HepG2 (cell line): ENCODE data around the gene ANKEF1. TPM values are rescaled to one million over a fixed set of nuclear protein-coding genes. Genes with fewer than 3 reads are reported as not detected.

Experiments
- ATAC-seq: fragments of 200-7000 bp; cut with Tn5 transposase; 3 replicates; pipeline ENCODE4 v1.9.1; 2020; ENCODE audit warnings: mild to moderate bottlenecking, moderate library complexity
- BruUV-seq: library from RNA; stranded (reverse); fragments of 400-500 nt; replicated peaks from 2 replicates; lab custom pipeline; 2021; lab: Mats Ljungman, UMichigan
- CTCF ChIA-PET: fragments of 300-600 bp; formaldehyde crosslinking; extraction: SDS; loops from one replicate; lab custom pipeline; 2021; ENCODE audit warnings: low total read pairs, inconsistent platforms, low intra/inter-chr PET ratio; lab: Yijun Ruan, JAX
- POLR2A ChIA-PET: fragments of 350-600 bp; sonication (Branson Sonifier 250); formaldehyde crosslinking; loops from one replicate; lab custom pipeline; 2020; ENCODE audit warnings: antibody characterized with exemption, inconsistent platforms; lab: Yijun Ruan, JAX
- DNase-seq: peaks from one replicate; pipeline ENCODE4 v3.0.0-alpha.2; 2015; ENCODE audit warnings: low spot score
- FAIRE-seq: peaks from 3 replicates; lab custom pipeline; 2011; peaks lifted over from hg19 to GRCh38; lab: Jason Lieb, UNC
- H2AFZ ChIP-seq: one replicate; pipeline ENCODE4 v1.6.1; 2011; ENCODE audit warnings: low read length, inconsistent platforms
- H3K27ac ChIP-seq: fragments of 300-600 bp; 3 replicates; pipeline ENCODE4 v1.8.0; 2011; ENCODE audit warnings: mixed run types, mild to moderate bottlenecking, mixed read lengths, low read length, inconsistent platforms; ENCODE audit not compliant: insufficient read depth; ENCODE audit errors: extremely low read length
- H3K27me3 ChIP-seq, 2 experiments: fragments of 200-600 bp in 1 of 2; 2 replicates in 1 of 2; 3 replicates in 1 of 2; pipeline versions ENCODE4 v1.6.0 to v1.8.0; 2011; ENCODE audit warnings: low read length in 2 of 2, mild to moderate bottlenecking in 2 of 2, moderate library complexity in 2 of 2, inconsistent platforms in 1 of 2; ENCODE audit not compliant: insufficient read depth in 2 of 2, control insufficient read depth in 1 of 2
- H3K36me3 ChIP-seq, 2 experiments: fragments of 200-600 bp in 1 of 2; replicated peaks in 1 of 2; 2 replicates in 1 of 2; 3 replicates in 1 of 2; pipeline versions ENCODE4 v1.5.1 to v1.8.0; 2011; ENCODE audit warnings: low read length in 2 of 2, inconsistent platforms in 1 of 2; ENCODE audit not compliant: insufficient read depth in 2 of 2, control insufficient read depth in 1 of 2
- H3K4me1 ChIP-seq: 2 replicates; pipeline ENCODE4 v1.5.1; 2012; ENCODE audit warnings: low read length, inconsistent platforms; ENCODE audit not compliant: insufficient read depth
- H3K4me2 ChIP-seq: 2 replicates; pipeline ENCODE4 v1.6.0; 2011; ENCODE audit warnings: low read depth, low read length, inconsistent platforms
- H3K4me3 ChIP-seq, 3 experiments: fragments of 200-600 bp in 1 of 3; sonication (generic), shearing (Covaris generic) in 1 of 3; replicated peaks in 1 of 3; 2 replicates each; pipeline ENCODE4 v1.5.1; 2011 to 2016; ENCODE audit warnings: low read length in 3 of 3, inconsistent platforms in 2 of 3, low read depth in 2 of 3, mild to moderate bottlenecking in 2 of 3, control low read depth in 1 of 3, mixed read lengths in 1 of 3; ENCODE audit not compliant: insufficient read depth in 1 of 3
- H3K79me2 ChIP-seq: one replicate; pipeline ENCODE4 v1.6.1; 2011; ENCODE audit warnings: low read length, inconsistent platforms; ENCODE audit not compliant: insufficient read depth
- H3K9ac ChIP-seq: 2 replicates; pipeline ENCODE4 v1.6.0; 2011; ENCODE audit warnings: mild to moderate bottlenecking, low read depth, low read length, inconsistent platforms; ENCODE audit not compliant: insufficient read depth
- H3K9me3 ChIP-seq: 2 replicates; pipeline ENCODE4 v1.5.1; 2012; ENCODE audit warnings: mild to moderate bottlenecking, low read length
- H4K20me1 ChIP-seq: 2 replicates; pipeline ENCODE4 v1.6.0; 2011; ENCODE audit warnings: inconsistent platforms, mild to moderate bottlenecking, low read length, moderate library complexity; ENCODE audit not compliant: insufficient read depth
- CEBPB ChIP-seq: IDR thresholded peaks from 2 replicates; pipeline ENCODE4 v1.6.1; 2011; ENCODE audit warnings: low read depth, low read length, improper control_type of control experiment, borderline replicate concordance
- CTCF ChIP-seq: sonication (generic); formaldehyde crosslinking; IDR thresholded peaks from 2 replicates; pipeline ENCODE4 v1.5.0; 2020; ENCODE audit warnings: mild to moderate bottlenecking, missing genetic modification reagents, moderate library complexity
- GLMP ChIP-seq: sonication (generic); formaldehyde crosslinking; IDR thresholded peaks from 2 replicates; pipeline ENCODE4 v1.9.0; 2021; ENCODE audit warnings: missing genetic modification reagents, mild to moderate bottlenecking, borderline replicate concordance
- HCFC1 ChIP-seq: fragments of 150-350 bp; IDR thresholded peaks from 2 replicates; pipeline ENCODE4 v1.6.1; 2014; ENCODE audit warnings: low read depth, low read length
- PITX1 ChIP-seq: sonication (generic); formaldehyde crosslinking; IDR thresholded peaks from 2 replicates; pipeline ENCODE4 v1.5.1; 2020; ENCODE audit warnings: mild to moderate bottlenecking, missing genetic modification reagents
- STAG1 ChIP-seq: sonication (generic); formaldehyde crosslinking; IDR thresholded peaks from 2 replicates; pipeline ENCODE4 v1.4.0; 2020; ENCODE audit warnings: missing genetic modification reagents
- WGBS: methylation state at CpG from one replicate; pipeline ENCODE4 v1.1.6; 2017; ENCODE audit warnings: low lambda C conversion rate; 5-methylcytosine and 5-hydroxymethylcytosine counted together
- in situ Hi-C: cut with HindIII; loops from 2 replicates; pipeline ENCODE4 v1.10.0; 2017; ENCODE audit warnings: low pct_unique_long_range_greater_than_20kb; ENCODE audit not compliant: extremely low pct_ligation_motif_present
- intact Hi-C: fragments of 100-400 bp; cut with micrococcal nuclease; formaldehyde crosslinking; loops from one replicate; pipeline ENCODE4 v1.10.0; 2022; ENCODE audit not compliant: unreplicated experiment
- polyA plus RNA-seq, 8 experiments: library from polyadenylated mRNA; depleted of rRNA in 3 of 8; stranded (reverse) in 7 of 8; unstranded in 1 of 8; fragments of >200 nt; fragmentation: Illumina TruSeq in 4 of 8; extraction: Trizol in 4 of 8; gene quantifications; 2 replicates each; pipeline versions ENCODE4 v1.2.1 to v1.2.3, GENCODE V29; 2011 to 2016; ENCODE audit warnings: low read depth in 4 of 8, missing spikeins in 1 of 8, mixed read lengths in 1 of 8; ENCODE audit not compliant: insufficient read depth in 1 of 8
- total RNA-seq, 5 experiments: library from RNA; depleted of rRNA; stranded (reverse); fragments of >200 nt; fragmentation: Illumina TruSeq; extraction: Trizol; gene quantifications; 2 replicates each; pipeline ENCODE4 v1.2.3, GENCODE V29; 2016; ENCODE audit warnings: low read depth in 1 of 5

Gene ANKEF1
- total and polyA plus RNA-seq, 2 of the 13 experiments (the other 11 are each of a cell fraction or from before 2014, with no cell fraction given): 3.1 to 8.6 TPM

- DNase-seq (no peak), FAIRE-seq (no peak), ATAC-seq (no peak)
- intact Hi-C loops: no loop called here
- Histone ChIP-seq H3K9me3 (no peaks in the 10 kb centered on the region), H3K27me3 (no peaks in the 10 kb centered on the region), H3K79me2 (no peaks in the 10 kb centered on the region), H4K20me1 (no peaks in the 10 kb centered on the region), H3K27ac (no peak overlapping the region), H3K4me1 (no peaks in the 10 kb centered on the region), H3K36me3 (no peaks in the 10 kb centered on the region), H3K9ac (no peak overlapping the region), H2AFZ (no peak overlapping the region), H3K4me3 (no peak overlapping the region), H3K4me2 (no peak overlapping the region)
- in situ Hi-C loops: loop anchor here (5.0 to 25.0 kb wide), 4 partner anchors 117 to 1443 kb away; no protein-coding TSS in a partner anchor
- ChIA-PET POLR2A (interaction anchor here (0.5 kb wide), 1 partner anchor 344 kb away, joined by 3 read pairs; no protein-coding TSS in a partner anchor), CTCF (no interaction called here)
- BruUV-seq: no TSS peak
- TF ChIP-seq CTCF (CRISPR knock-in tag) (0 out of 2 replicates have a peak, but pooled peaks have one; percentile 12), CEBPB (no peak), GLMP (CRISPR knock-in tag) (no peak), PITX1 (CRISPR knock-in tag) (no peak), STAG1 (peak; percentile 29; the same call in 1 of the 2 replicates), HCFC1 (no peak)
- WGBS: 39% methylated on average over 5 of the region's 5 CpGs
These were observed 59.9 kb downstream of the ANKEF1 start for GRCh38 chr20:10094566-10095173.
